PC-3 (cell line): ENCODE results near the gene CHEK2. TPM values are rescaled to one million over a fixed set of nuclear protein-coding genes. Genes with fewer than 3 reads are reported as not detected.
"Not testable (repeated sequence)": the region's sequence is repeated elsewhere in the genome, so short reads cannot be mapped to it uniquely, and the experiment has no call there.

ENCODE experiments used
- ATAC-seq: fragments of 200-7000 bp; cut with Tn5 transposase; 2 replicates; pipeline ENCODE4 v1.9.1; 2020; ENCODE audit warnings: mild to moderate bottlenecking, moderate library complexity
- BruUV-seq: library from RNA; stranded (reverse); fragments of 400-500 nt; replicated peaks from 2 replicates; lab custom pipeline; 2021; lab: Mats Ljungman, UMichigan
- CTCF ChIA-PET: fragments of 300-600 bp; sonication (Branson Sonifier 250); formaldehyde crosslinking; loops from one replicate; lab custom pipeline; 2022; ENCODE audit warnings: antibody characterized with exemption; lab: Charles Lee
- POLR2A ChIA-PET: fragments of 300-600 bp; sonication (Branson Sonifier 250); formaldehyde crosslinking; loops from one replicate; lab custom pipeline; 2022; ENCODE audit warnings: antibody characterized with exemption; ENCODE audit not compliant: unreplicated experiment; lab: Charles Lee
- DNase-seq: peaks from one replicate; pipeline ENCODE4 v3.0.0-alpha.2; 2015
- H2AFZ ChIP-seq: fragments of 300-600 bp; sonication (generic); 2 replicates; pipeline ENCODE4 v1.6.0; 2016; ENCODE audit warnings: antibody characterized with exemption, low read length
- H3F3A ChIP-seq: fragments of 300-600 bp; sonication (generic); one replicate; pipeline ENCODE4 v1.6.0; 2017; ENCODE audit warnings: antibody characterized with exemption, low read length, control low read depth, mild to moderate bottlenecking; ENCODE audit not compliant: unreplicated experiment
- H3K27ac ChIP-seq: fragments of 300-600 bp; sonication (generic); 2 replicates; pipeline ENCODE4 v1.5.1; 2016; ENCODE audit warnings: mild to moderate bottlenecking, low read length
- H3K27me3 ChIP-seq: fragments of 300-600 bp; sonication (generic); 2 replicates; pipeline ENCODE4 v1.6.1; 2016; ENCODE audit warnings: low read length, mixed read lengths
- H3K36me3 ChIP-seq: fragments of 300-600 bp; sonication (generic); 2 replicates; pipeline ENCODE4 v1.6.1; 2016; ENCODE audit warnings: low read depth, mixed run types, low read length, mixed read lengths
- H3K4me1 ChIP-seq: fragments of 300-600 bp; sonication (generic); 2 replicates; pipeline ENCODE4 v1.5.1; 2016; ENCODE audit warnings: low read length; ENCODE audit not compliant: insufficient read depth
- H3K4me2 ChIP-seq: fragments of 300-600 bp; sonication (generic); 2 replicates; pipeline ENCODE4 v1.6.0; 2016; ENCODE audit warnings: low read length
- H3K4me3 ChIP-seq: fragments of 300-600 bp; sonication (generic); 2 replicates; pipeline ENCODE4 v1.5.1; 2016; ENCODE audit warnings: mild to moderate bottlenecking, low read length, mixed read lengths
- H3K79me2 ChIP-seq: fragments of 300-600 bp; sonication (generic); 2 replicates; pipeline ENCODE4 v1.6.1; 2017; ENCODE audit warnings: low read length, mixed read lengths
- H3K9ac ChIP-seq: fragments of 300-600 bp; sonication (generic); 2 replicates; pipeline ENCODE4 v1.6.0; 2016; ENCODE audit warnings: mild to moderate bottlenecking, low read length
- H3K9me2 ChIP-seq: fragments of 300-600 bp; sonication (generic); replicated peaks from 2 replicates; pipeline ENCODE4 v1.6.1; 2016; ENCODE audit warnings: mixed run types, low read length, mixed read lengths
- H3K9me3 ChIP-seq: fragments of 300-600 bp; sonication (generic); 2 replicates; pipeline ENCODE4 v1.6.1; 2016; ENCODE audit warnings: low read length, mixed read lengths
- H4K20me1 ChIP-seq: fragments of 300-600 bp; sonication (generic); 2 replicates; pipeline ENCODE4 v1.6.1; 2016; ENCODE audit warnings: low read length, mixed read lengths
- EZH2 ChIP-seq: fragments of 300-600 bp; sonication (generic); IDR thresholded peaks from one replicate; pipeline ENCODE4 v1.6.1; 2017; ENCODE audit warnings: antibody characterized with exemption, mild to moderate bottlenecking, low read length; ENCODE audit not compliant: unreplicated experiment
- EZH2phosphoT487 ChIP-seq: fragments of 300-600 bp; sonication (generic); IDR thresholded peaks from 2 replicates; pipeline ENCODE4 v1.6.1; 2018; ENCODE audit warnings: mild to moderate bottlenecking, antibody characterized with exemption, low read length, borderline replicate concordance
- intact Hi-C: fragments of 100-400 bp; cut with micrococcal nuclease; formaldehyde crosslinking; loops from 2 replicates; pipeline ENCODE4 v1.9.0; 2023
- total RNA-seq: library from RNA; depleted of rRNA; stranded (reverse); fragments of >200 nt; gene quantifications from 2 replicates; pipeline ENCODE4 v1.2.3, GENCODE V29; 2014
- TF ChIP-seq, protein P1 (sequence below): fragments of 300-600 bp; sonication (generic); conservative IDR thresholded peaks from 2 replicates; pipeline ENCODE4 v1.5.1; 2017; ENCODE audit warnings: antibody characterized with exemption, low read depth, mild to moderate bottlenecking, low read length

Gene CHEK2
- total RNA-seq, 1 experiment from 2014 or later, result 21.0 TPM

DNA sequence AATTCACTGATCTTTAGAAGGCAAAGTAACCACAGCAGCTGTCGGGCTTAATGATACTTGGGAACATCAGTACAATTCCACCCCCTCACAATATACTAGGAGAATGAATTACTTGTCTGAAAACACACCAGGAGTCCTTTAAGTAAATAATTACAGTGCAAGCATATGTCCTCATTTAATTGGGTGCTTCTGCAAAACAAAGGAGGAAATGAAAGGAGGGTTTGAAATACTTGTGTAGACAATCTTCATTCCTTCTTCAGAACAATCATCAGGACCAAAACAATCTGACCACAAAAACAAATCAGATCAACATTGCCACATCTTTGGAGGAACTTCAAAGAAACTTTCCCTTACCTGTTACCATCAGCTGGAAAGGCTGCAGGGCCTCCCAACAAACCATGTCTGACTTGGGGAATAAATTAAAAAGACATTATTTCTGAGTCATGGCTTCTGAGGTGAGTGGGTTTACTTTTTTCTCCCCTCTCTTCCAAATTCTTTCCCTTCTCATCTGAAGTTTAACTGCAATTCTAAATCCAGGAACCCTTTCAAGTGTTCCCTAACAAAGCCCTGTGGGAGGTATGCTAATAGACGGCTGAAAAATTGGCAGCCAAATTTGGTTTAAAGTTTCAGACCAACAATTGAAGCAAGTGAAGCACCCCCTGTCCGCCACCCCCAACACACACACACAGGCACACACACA lies 18.4 kb upstream of the CHEK2 start:
- Histone ChIP-seq H3K27me3 (no peaks in the 10 kb centered on the region), H4K20me1 (no peaks in the 10 kb centered on the region), H3K4me3 (no peak overlapping the region), H3K9me2 (no peaks in the 10 kb centered on the region), H3K79me2 (no peaks in the 10 kb centered on the region), H3K4me2 (no peak overlapping the region), H2AFZ (no peak overlapping the region), H3F3A (no peaks in the 10 kb centered on the region), H3K9me3 (no peaks in the 10 kb centered on the region), H3K27ac (no peak overlapping the region), H3K36me3 (no peaks in the 10 kb centered on the region), H3K9ac (no peak overlapping the region), H3K4me1 (no peaks in the 10 kb centered on the region)
- intact Hi-C loops, result no loop called here
- TF ChIP-seq, protein P1, sequence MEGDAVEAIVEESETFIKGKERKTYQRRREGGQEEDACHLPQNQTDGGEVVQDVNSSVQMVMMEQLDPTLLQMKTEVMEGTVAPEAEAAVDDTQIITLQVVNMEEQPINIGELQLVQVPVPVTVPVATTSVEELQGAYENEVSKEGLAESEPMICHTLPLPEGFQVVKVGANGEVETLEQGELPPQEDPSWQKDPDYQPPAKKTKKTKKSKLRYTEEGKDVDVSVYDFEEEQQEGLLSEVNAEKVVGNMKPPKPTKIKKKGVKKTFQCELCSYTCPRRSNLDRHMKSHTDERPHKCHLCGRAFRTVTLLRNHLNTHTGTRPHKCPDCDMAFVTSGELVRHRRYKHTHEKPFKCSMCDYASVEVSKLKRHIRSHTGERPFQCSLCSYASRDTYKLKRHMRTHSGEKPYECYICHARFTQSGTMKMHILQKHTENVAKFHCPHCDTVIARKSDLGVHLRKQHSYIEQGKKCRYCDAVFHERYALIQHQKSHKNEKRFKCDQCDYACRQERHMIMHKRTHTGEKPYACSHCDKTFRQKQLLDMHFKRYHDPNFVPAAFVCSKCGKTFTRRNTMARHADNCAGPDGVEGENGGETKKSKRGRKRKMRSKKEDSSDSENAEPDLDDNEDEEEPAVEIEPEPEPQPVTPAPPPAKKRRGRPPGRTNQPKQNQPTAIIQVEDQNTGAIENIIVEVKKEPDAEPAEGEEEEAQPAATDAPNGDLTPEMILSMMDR, result no peak
- no peak for TF ChIP-seq EZH2phosphoT487
- no peak for TF ChIP-seq EZH2
- ATAC-seq (no peak; the same call in 1 of the 2 replicates), DNase-seq (no peak)
- BruUV-seq, result no TSS peak
- POLR2A ChIA-PET, result no interaction called here
- CTCF ChIA-PET, result no interaction called here

DNA sequence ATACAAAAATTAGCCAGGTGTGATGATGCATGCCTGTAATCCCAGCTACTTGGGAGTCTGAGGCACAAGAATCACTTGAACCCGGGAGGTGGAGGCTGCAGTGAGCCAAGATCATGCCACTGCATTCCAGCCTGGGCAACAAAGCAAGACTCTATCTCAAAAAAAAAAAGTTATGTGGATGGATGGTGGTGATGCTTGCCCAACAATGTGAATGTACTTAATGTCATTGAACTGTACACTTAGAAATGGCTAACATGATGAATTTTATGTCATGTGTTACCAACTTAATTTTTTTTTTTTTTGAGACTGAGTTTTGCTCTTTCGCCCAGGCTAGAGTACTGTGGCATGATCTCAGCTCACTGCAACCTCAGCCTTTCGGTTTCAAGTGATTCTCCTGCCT lies 12.9 kb upstream of the CHEK2 start:
- CTCF ChIA-PET, H3K27me3 ChIP-seq, H3K9me3 ChIP-seq, H3K36me3 ChIP-seq, H4K20me1 ChIP-seq, H3K9ac ChIP-seq, intact Hi-C loops, DNase-seq, POLR2A ChIA-PET, ATAC-seq, H3K27ac ChIP-seq, H3K4me3 ChIP-seq, H3K4me2 ChIP-seq, H3K9me2 ChIP-seq, BruUV-seq, H3F3A ChIP-seq, H2AFZ ChIP-seq, H3K79me2 ChIP-seq: not testable (repeated sequence)
- H3K4me1 ChIP-seq, result peaks cover 12% of the 10 kb centered on the region; the same call in 1 of the 2 replicates

- H3F3A ChIP-seq, result no peaks in the 10 kb centered on the region
- H2AFZ ChIP-seq, result no peak overlapping the region
- peak; percentile 54 for DNase-seq
- ChIA-PET POLR2A (interaction anchor here (0.8 kb wide), 1 partner anchor 50 kb away, joined by 8 read pairs; the partner anchor contains the start of gene XBP1), CTCF (interaction anchor here (0.5 kb wide), 1 partner anchor 22 kb away, joined by 3 read pairs; the partner anchor contains the start of gene CCDC117)
- H3K27ac ChIP-seq, result peak overlapping the region; percentile 59
- H3K4me2 ChIP-seq, result peak overlapping the region; percentile 26
- no peak overlapping the region for H3K4me3 ChIP-seq
- no peaks in the 10 kb centered on the region for H3K27me3 ChIP-seq
- H3K36me3 ChIP-seq, result no peaks in the 10 kb centered on the region; the same call in 1 of the 2 replicates
- intact Hi-C loops, result no loop called here
- peak; percentile 93 for ATAC-seq
- TF ChIP-seq, protein P1, result no peak
- TF ChIP-seq EZH2, result no peak
- H3K4me1 ChIP-seq, result peaks cover 14% of the 10 kb centered on the region; the same call in 1 of the 2 replicates
- H3K9ac ChIP-seq, result no peak overlapping the region
- H4K20me1 ChIP-seq, result no peaks in the 10 kb centered on the region
- no peaks in the 10 kb centered on the region for H3K9me2 ChIP-seq
- no peaks in the 10 kb centered on the region for H3K9me3 ChIP-seq
- no TSS peak for BruUV-seq
- no peaks in the 10 kb centered on the region for H3K79me2 ChIP-seq
Observed at GRCh38 chr22:28750471-28750881, 8.9 kb upstream of the CHEK2 start.
